Fibroblast of peridontal ligament (primary cell): ENCODE results near the gene CACNA1C.

Source experiments
- DNase-seq: peaks from one replicate; pipeline ENCODE4 v3.0.0-alpha.2; 2010; ENCODE audit errors: extremely low read depth

The CACNA1C gene

DNA sequence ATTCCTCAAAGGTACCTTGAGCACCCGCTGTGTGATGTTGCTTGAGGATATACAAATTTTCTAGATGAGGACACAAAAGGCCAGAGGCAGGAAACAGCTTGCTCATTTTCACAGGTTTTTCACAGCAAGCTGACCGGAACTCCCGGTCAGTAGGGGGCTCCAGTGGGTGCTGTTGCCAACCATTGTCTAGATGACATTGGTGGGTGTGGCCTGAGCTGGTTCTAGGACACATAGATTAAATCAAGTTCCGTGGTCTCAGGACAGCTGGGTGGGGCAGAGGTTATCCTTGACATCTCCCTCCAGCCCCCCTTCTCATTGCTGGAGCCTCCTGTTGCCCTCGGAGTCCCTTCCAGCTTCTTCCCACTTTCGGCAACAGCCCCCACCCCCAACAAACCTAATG, 588.4 kb downstream of the CACNA1C start:
- DNase-seq = no peak

DNA sequence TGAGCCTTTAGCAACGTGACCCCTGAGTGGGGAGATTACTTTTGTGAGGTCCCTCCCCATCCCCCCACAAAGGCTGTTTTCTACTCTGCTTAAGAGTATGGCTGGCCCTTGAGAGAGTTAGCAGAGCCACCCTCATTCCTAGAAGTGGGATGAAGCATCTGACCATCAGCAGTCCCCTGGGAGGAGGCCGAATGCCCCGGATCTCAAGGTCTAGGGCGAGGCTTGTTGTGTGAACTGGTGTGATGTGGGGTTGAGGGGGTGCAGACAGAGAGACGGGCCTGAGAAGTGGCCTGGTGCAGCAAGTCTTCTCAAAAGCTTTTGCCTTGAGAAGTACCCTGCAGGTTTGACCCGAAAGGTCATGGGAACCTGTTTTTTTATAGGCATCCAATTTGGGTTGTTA, 589.0 kb downstream of the CACNA1C start:
- no peak for DNase-seq

DNA sequence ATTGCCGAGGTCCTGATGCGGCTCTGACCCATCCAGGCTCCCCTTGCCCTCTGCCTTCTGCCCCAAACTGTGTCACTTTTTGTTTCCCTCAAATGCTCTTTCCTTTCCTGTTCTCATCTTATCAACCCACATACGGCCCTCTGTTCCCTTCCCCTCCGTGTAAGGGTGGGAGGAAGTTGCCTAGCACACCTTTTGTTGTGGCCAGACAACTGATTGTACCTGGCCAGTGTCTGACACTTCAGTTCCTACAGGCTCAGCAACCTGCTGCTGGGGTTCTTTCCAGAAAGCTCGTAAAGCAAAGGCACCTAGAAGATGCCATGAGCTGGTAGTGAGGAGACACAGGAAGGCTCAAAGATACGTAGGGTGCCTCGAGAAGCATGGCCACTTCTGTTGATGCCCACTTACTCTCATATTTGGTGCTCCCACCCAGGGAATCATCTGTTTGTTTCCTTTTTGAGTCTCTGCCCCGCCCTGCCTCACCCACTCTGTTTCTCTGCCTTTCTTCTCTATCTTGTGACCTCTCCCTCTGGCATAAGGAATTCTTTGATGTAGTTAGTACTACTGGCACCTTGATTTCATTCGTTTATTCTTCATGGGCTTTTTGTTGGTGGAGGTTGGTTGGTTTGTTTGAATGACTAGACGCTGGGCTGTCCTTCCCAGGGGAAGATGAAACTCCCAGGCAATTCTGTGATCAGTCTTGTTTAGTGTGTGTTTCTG, 589.5 kb downstream of the CACNA1C start:
- DNase-seq = no peak

DNA sequence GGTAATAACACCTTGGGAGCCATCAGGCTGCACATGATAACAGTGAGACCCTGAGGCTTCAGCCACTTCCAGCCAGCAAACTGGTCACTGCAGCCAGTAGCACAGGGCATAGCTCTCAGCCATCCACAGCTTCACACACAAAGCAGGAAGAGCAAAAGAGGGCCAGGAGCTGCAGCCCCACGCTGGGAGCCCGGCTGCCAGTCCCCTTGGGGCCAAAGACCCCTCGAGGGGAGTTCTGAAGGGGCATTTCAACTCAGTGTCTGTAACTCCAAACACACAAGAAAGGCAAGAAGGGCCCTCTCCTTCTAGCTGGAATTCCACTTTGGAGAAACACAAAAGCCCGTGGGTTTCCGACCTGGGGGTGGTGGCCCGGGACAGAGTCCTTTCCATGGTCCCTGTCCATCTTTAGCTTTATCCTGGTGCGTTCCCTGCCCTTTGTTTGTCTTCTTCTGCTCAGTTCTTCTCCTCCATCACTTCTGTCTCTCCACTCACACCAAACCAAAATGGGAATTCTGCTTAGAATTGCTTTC, 590.2 kb downstream of the CACNA1C start:
- DNase-seq = no peak

DNA sequence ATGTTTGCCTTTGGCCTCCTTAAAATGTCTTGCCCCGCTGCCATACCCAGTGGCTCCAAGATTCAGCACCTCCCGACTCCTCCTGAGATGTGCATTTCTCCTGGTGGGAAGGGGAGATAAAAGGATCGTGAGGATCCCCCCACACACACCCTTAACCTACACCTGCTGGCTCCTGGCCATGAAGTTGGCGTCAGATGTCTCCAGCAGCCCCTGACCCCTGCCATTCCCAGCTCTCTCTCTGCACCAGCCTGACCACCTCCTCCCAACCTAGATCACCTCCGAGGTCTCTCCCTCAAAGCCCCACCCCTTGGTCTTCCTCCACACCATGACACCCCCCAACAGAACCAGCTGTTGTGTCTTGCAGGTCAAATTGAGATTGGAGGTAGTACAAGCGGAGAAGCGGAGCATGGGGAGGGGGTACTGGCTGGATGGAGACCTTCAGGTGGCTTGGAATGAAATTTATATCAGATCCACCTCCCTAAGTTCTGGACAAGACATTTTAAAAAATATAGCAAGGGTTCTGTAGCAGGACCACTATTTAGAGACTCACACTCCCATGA, 590.9 kb downstream of the CACNA1C start:
- no peak for DNase-seq

- no peak for DNase-seq
These were observed 592.1 kb downstream of the CACNA1C start for GRCh38 chr12:2644683-2645405.

DNA sequence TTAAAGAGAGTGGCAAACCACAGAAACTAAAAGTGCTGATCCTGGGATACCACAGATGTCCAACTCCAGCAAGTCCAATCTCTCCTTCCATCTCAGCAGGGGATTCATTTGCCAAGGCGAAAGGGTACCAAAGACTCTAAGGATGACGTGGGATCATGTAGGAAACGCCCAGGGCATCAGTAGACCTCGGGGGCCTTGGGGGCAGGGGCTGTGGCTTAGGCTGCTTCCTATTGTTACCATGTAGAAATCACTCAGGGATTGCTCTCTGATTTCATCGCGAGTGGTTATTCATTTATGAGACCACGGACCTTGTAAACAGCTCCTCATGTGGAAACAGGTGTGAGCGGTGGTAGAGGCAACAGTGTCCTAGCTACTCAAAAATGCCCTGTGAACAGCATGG, 592.7 kb downstream of the CACNA1C start:
- DNase-seq = no peak

DNA sequence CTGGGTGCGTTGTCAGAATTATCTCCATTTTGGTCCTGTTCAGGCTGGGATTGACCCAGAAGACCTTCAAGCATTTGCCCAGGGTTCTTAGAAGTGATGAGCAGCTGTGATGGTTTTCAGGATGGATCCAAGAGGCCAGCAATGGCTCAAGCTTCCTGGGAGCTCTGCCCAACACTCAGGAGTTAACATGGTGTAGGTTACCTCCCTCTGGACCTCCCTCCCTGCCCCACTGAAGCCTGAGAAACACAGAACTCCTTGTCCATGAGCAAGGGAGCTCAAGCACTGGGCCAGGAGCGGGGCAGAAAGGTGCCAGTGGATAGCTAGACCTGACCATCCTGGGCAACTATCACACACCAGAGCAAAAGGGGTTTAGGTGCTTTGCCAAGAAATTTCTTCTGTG, 593.6 kb downstream of the CACNA1C start:
- DNase-seq = no peak

DNA sequence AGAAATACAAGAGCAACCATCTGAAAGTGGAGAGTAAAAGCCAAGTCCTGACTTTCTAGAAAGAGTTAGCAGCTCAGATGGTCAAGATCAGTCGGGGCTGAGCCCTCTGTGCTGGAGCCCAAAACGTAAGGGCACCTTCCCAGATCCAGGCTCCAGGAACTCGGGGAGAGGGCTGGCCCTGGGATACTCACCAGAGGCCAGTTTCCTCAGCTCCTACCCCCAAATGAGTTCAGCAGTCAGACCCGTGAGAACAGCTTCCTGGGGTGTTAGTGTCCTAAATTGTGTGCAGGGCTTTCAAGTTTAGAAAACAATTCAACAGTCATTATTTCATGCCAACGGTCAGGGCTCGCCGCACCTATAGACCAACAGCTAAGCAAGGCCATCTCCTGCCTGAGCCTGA, 594.4 kb downstream of the CACNA1C start:
- DNase-seq = no peak

DNA sequence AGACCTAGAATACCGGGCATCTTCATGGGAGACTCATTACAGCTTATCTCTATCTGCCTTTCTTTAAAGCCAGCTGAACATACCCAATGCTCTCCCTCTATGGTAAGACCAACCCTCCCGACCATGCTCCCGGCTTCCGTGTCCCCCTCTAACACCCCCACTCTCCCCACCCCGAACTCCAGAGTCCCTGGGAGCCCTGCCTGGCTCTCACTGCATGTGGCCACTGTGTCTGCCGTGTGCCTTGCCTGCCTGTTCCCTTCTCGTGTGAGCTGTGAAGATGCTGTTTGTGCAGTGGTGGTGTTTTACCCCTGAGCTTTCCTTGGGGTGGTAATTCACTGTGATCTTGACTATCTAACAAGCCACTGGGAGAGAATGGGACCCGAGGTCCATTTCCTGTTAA, 595.6 kb downstream of the CACNA1C start:
- DNase-seq = no peak

- DNase-seq = peak; percentile 64
These were observed 596.6 kb downstream of the CACNA1C start for GRCh38 chr12:2649201-2650030.

DNA sequence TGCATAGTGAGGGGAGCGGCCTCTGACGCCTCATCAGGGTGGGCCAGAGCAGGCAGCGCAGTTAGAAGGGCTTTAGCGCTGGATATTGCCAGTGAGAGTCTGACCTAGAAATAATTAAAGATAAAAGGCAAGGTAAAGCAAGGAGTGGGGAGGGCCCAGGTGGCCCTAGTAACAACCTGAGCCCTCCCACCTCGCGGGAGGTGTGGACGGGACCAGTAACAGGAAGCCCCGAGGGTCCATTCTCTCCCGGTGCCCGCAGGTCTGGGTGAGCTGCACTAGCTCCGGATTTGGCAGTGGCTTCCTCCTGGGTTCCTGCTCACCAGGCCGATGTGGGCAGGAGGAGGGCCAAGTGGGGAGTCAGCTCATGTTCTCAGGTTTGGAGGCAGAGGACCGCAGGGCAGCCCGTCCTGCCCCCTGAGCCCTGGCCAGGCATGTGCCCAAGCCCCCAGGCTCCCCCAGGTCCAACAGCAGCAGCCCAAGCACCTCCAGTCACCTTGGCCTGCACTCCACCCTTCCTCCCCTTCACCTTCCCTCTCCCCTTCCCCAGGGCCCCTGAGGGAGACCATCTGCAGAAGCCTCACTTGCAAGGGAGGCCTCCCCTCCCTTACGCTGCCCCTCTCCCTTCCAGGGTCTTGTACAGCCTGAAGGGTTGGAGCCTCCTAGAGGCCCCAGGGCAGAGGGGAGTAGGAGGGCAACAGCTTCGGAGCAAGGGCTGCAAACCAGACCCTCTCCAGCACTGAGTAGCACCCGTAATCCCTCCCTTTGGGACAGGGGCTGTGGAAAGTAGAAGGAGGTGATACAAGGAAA, 597.7 kb downstream of the CACNA1C start:
- DNase-seq = no peak

GRCh38 chr12:2651068-2651965, 598.5 kb downstream of the CACNA1C start:
- no peak for DNase-seq

DNA sequence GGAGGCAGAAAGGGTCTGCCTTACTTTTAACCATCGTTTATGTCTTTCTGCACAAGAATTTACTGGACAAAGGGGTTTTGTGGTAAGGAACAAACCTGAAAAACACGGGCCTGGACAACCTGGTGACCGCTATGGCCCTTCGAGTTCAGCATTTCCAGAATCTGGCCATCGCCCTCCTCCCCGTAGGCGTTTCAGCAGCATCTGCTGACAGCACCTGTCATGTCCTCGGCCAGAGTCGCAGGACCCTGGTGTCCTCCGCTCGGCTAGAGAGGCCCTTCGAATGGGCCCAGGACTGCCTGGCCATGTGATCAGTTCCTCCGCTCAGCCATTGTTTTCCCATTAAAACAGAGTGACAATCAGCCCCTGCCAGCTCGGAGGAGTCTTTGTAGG, 599.2 kb downstream of the CACNA1C start:
- no peak for DNase-seq

DNA sequence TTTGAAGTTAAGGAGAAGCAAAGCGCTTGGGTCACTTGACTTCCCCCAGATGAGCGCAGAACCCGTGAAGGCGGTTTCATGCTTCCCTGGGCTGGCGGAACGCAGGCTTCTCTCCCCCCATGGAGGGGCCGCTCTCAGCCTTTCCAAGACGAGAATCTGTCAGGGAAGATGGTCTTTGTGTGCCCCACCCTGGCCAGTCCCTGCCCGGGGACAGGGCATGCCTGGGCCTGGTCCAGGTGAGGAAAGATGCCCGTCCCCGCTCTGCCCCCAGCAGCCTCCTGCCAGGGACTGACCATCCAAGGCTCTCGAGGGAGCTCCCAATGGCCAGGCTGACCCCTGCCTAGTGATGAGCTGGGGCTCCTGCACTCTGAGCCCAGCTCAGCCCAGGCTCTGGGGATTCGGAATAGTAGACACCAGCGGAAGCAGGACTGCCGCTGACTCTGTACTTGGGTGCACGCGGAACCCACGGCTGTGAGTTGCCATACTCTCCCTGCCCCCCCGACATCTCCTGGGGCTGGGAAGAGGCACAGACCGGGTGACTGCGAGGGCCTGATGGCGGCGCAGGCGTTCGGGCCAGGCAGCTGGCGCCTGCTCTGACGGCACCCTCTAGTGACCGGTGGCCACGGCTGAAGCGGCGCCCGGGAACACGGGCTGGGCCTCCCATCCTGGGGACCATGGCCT, 599.8 kb downstream of the CACNA1C start:
- DNase-seq = no peak

- no peak for DNase-seq
These were observed 600.7 kb downstream of the CACNA1C start for GRCh38 chr12:2653461-2653965.

DNA sequence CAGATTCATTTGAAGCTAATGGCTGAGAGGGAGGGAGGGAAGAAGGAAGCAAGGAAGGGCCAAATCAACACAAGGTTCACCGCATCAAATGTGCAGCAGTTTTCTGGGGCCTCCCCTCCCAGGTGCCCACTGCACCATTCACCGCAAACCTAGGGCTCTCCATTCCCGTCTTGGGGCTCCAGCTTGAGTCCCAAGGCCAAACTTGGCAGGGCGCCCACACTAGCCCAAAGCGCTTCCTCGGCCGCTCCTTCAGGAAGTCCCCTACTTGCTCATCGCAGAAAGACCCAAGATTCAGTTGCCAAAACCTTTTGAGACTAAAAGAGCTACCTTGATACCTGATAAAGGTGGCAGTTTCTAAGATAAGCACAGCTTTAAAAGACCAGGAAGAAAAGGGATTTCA, 601.5 kb downstream of the CACNA1C start:
- no peak for DNase-seq

- DNase-seq = no peak
These were observed 602.0 kb downstream of the CACNA1C start for GRCh38 chr12:2654741-2655140.

DNA sequence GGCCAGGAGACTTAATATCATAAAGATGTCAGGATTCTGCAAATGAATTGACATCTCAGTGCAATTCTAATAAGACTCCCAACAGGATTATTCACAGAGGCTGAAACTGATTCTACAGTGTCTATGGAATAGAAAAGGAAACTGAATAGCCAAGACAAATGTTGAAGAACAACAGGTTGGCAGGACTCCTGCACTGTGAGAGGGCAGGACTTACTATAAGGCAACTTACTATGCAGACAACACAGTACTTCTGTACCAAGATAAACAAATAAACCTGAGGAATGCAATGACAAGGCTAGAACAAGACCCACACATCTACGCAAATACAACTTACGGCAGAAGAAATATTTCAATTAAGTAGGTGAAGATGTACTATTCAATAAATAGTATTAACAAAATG, 609.7 kb downstream of the CACNA1C start:
- no peak for DNase-seq
